Measurements from ENCODE around the gene P4HB. TPM values are rescaled to one million over a fixed set of nuclear protein-coding genes. Genes with fewer than 3 reads are reported as not detected.

The P4HB gene
- total RNA-seq, 1 donor from 2014 or later, result 1,272 TPM

DNA sequence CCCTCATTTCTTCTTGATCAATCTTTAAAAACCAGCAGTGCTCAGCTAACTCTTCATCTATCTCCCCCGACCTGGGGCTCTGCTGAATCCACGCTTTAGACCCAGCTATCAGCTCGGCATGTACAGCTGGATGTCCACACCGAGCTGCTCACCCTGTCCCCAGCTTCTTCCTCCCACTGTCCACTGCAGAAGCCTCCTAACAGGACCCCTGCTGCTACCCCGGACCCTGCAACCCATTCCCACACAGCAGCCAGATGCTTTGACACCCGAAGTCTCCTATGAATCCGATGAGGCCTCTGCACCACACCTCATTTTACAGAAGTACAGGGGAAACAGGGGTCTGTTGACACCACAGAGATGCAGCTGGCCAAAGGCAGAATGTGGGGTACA, 42.6 kb downstream of the P4HB start:
- TF ChIP-seq CTCF (conservative IDR thresholded peaks at IDR 0.05; ENCODE audit: low read depth, low read length), result no peak
- DNase-seq (ENCODE audit: low read depth), result no peak
- no peak overlapping the region for H3K4me3 ChIP-seq (ENCODE audit: low read depth, low read length)

DNA sequence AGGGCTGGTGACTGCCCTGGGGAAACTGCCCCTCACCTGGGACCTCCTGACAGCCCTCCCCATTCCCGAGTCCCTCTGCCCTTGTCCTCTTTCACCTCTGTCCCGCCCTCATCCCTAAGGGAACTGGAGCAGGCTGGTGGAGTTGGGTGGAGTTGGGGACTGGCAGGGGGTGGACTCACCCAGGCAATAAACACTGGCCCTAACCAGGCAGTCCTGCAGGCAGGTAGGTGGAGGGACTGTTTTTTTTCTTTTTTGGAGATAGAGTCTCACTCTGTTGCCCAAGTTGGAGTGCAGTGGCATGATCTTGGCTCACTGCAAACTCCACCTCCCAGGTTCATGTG, 44.7 kb downstream of the P4HB start:
- no peak for DNase-seq (ENCODE audit: low read depth)
- TF ChIP-seq CTCF (conservative IDR thresholded peaks at IDR 0.05; ENCODE audit: low read depth, low read length), result no peak
- no peak overlapping the region for H3K4me3 ChIP-seq (ENCODE audit: low read depth, low read length)

GRCh38 chr17:81814748-81815645, 45.3 kb downstream of the P4HB start:
- no peak for DNase-seq (ENCODE audit: low read depth)
- no peak for TF ChIP-seq CTCF (conservative IDR thresholded peaks at IDR 0.05; ENCODE audit: low read depth, low read length)
- no peak overlapping the region for H3K4me3 ChIP-seq (ENCODE audit: low read depth, low read length)

DNA sequence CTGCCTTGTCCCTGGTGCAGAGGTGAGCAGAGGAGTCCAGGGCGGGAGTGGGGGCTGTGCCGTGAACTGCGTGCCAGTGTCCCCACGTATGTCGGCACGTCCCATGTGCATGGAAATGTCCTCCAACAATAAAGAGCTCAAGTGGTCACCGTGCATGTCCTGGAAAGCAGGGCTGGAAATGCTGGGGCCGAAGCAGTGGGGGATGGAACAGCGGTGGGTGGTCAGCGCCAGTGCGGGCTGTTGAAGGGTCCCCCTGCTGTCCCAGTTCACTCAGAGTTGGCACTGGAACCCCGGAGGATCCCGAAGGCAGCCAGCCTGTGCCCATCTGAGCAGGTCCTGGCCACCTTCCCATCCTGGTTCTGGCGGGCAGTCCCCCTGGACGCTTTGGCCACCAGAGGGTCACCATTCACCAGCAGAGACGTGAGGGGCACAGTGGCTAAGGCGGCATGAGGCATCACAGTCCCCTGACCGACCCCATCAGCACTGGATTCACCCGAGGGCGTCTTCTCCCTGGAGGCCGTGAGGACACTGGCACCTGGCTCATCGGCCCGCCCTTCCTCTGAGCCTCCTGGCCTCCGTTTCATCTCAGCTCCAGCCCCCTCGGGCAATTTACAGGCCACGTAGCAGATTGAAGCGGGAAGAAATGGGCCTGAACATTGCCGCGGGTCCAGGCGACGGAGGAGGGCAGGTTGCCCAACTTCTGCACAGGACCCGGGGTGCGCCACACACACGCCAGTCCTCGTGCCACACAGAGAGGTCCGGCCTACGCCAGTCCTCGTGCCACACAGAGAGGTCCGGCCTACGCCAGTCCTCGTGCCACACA, 46.3 kb downstream of the P4HB start:
- no peak for TF ChIP-seq CTCF (conservative IDR thresholded peaks at IDR 0.05; ENCODE audit: low read depth, low read length)
- H3K4me3 ChIP-seq (ENCODE audit: low read depth, low read length), result no peak overlapping the region
- DNase-seq (ENCODE audit: low read depth), result no peak

- H3K4me3 ChIP-seq (ENCODE audit: low read depth, low read length), result no peak overlapping the region
- no peak for TF ChIP-seq CTCF (conservative IDR thresholded peaks at IDR 0.05; ENCODE audit: low read depth, low read length)
- DNase-seq (ENCODE audit: low read depth), result no peak
Observed at GRCh38 chr17:81813371-81813684, 47.0 kb downstream of the P4HB start.

- DNase-seq (ENCODE audit: low read depth), result no peak
- TF ChIP-seq CTCF (conservative IDR thresholded peaks at IDR 0.05; ENCODE audit: low read depth, low read length), result no peak
- no peak overlapping the region for H3K4me3 ChIP-seq (ENCODE audit: low read depth, low read length)
Observed at GRCh38 chr17:81812571-81813370, 47.6 kb downstream of the P4HB start.

All from epithelial cell of proximal tubule (primary cell).